Activated T-cell treated with anti-CD3 and anti-CD28 coated beads, Interleukin-2, amount 50 U/mL, for 1 hour (primary cell): ENCODE results near the gene CD53.
"Not testable (repeated sequence)": the region's sequence is repeated elsewhere in the genome, so short reads cannot be mapped to it uniquely, and the experiment has no call there.

Source experiments
- DNase-seq: peaks from one replicate; pipeline ENCODE4 v3.0.0-alpha.2; 2020

Gene CD53

GRCh38 chr1:110872745-110873720, at the start of gene CD53:
Gene CD53, plus strand, starts transcription at chr1:110873148. Its CDS starts 18,261 bp downstream, at chr1:110891409.
- no peak for DNase-seq

GRCh38 chr1:110824192-110824591, 48.8 kb upstream of the CD53 start:
- DNase-seq = no peak

GRCh38 chr1:110829955-110830553, 42.9 kb upstream of the CD53 start:
- no peak for DNase-seq

GRCh38 chr1:110833779-110834178, 39.2 kb upstream of the CD53 start:
- DNase-seq = not testable (repeated sequence)

GRCh38 chr1:110846861-110847260, 26.1 kb upstream of the CD53 start:
- no peak for DNase-seq

GRCh38 chr1:110850145-110850544, 22.8 kb upstream of the CD53 start:
- DNase-seq = no peak

- DNase-seq = no peak
Measured at GRCh38 chr1:110850627-110851026, 22.3 kb upstream of the CD53 start.

- no peak for DNase-seq
Measured at GRCh38 chr1:110853135-110853534, 19.8 kb upstream of the CD53 start.

- no peak for DNase-seq
Measured at GRCh38 chr1:110856410-110856809, 16.5 kb upstream of the CD53 start.

- no peak for DNase-seq
Measured at GRCh38 chr1:110857964-110858948, 14.7 kb upstream of the CD53 start.

- DNase-seq = no peak
Measured at GRCh38 chr1:110859062-110859461, 13.9 kb upstream of the CD53 start.

- no peak for DNase-seq
Measured at GRCh38 chr1:110860174-110860573, 12.8 kb upstream of the CD53 start.

- not testable (repeated sequence) for DNase-seq
Measured at GRCh38 chr1:110860620-110861019, 12.3 kb upstream of the CD53 start.

- not testable (repeated sequence) for DNase-seq
Measured at GRCh38 chr1:110861942-110862341, 11.0 kb upstream of the CD53 start.

GRCh38 chr1:110864287-110864686, 8.7 kb upstream of the CD53 start:
- DNase-seq = no peak

- no peak for DNase-seq
Measured at GRCh38 chr1:110870721-110871388, 2.1 kb upstream of the CD53 start.

GRCh38 chr1:110872366-110872744, 593 bp upstream of the CD53 start:
- no peak for DNase-seq

- DNase-seq = no peak
Measured at GRCh38 chr1:110873856-110874255, 908 bp downstream of the CD53 start.

GRCh38 chr1:110874324-110875215, 1.6 kb downstream of the CD53 start:
- DNase-seq = no peak

GRCh38 chr1:110875216-110875731, 2.3 kb downstream of the CD53 start:
- peak; percentile 62 for DNase-seq

GRCh38 chr1:110876748-110877341, 3.9 kb downstream of the CD53 start:
- no peak for DNase-seq
